PC-9 (cell line): ENCODE data around the gene PIK3CG.

ENCODE experiments used
- EZH2 ChIP-seq: fragments of 200-600 bp; sonication (generic); IDR thresholded peaks from 2 replicates; pipeline ENCODE4 v1.8.0; 2017; ENCODE audit warnings: antibody characterized with exemption, low read depth
- TF ChIP-seq, protein P1 (sequence below): fragments of 200-600 bp; sonication (generic); conservative IDR thresholded peaks from 2 replicates; pipeline ENCODE4 v1.6.1; 2017; ENCODE audit warnings: mixed run types, antibody characterized with exemption, mild to moderate bottlenecking, moderate library complexity

DNA sequence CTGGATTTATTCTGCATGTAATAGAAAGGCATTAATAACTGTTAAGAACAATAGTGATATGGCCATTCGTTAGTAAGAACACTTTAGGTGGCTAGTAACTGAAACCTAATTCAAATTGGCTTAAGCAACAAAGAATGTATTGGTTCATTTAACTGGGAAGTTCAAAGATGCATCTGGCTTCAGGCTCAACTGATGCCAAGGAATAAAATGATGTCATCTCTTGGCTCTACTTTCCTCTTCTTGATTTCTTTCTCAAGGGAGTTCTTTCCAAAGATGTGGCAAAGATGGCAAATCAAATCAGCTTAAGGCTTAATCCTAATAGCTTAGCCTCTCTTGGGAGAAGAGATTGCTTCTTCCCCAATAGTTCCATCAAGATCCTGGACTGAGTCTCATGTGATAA is 51.6 kb downstream of the PIK3CG start:
- TF ChIP-seq EZH2, result no peak
- TF ChIP-seq, protein P1, sequence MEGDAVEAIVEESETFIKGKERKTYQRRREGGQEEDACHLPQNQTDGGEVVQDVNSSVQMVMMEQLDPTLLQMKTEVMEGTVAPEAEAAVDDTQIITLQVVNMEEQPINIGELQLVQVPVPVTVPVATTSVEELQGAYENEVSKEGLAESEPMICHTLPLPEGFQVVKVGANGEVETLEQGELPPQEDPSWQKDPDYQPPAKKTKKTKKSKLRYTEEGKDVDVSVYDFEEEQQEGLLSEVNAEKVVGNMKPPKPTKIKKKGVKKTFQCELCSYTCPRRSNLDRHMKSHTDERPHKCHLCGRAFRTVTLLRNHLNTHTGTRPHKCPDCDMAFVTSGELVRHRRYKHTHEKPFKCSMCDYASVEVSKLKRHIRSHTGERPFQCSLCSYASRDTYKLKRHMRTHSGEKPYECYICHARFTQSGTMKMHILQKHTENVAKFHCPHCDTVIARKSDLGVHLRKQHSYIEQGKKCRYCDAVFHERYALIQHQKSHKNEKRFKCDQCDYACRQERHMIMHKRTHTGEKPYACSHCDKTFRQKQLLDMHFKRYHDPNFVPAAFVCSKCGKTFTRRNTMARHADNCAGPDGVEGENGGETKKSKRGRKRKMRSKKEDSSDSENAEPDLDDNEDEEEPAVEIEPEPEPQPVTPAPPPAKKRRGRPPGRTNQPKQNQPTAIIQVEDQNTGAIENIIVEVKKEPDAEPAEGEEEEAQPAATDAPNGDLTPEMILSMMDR, result no peak
